ENCODE measurements around the gene CFAP77. TPM values are rescaled to one million over a fixed set of nuclear protein-coding genes. Genes with fewer than 3 reads are reported as not detected.
A peak's percentile ranks its signal among the peaks of the same experiment; 100 is the strongest.

CFAP77 gene
- total RNA-seq, 4 donors from 2014 or later = 0.66 TPM; not detected in 3

GRCh38 chr9:132411091-132411508 lies 1.1 kb downstream of the CFAP77 start:
- H3K27ac ChIP-seq = no peak overlapping the region
- WGBS, 2 donors = 1% methylated on average over 18 to 20 of the region's 20 CpGs
- peak overlapping the region in 2 of 4 donors; percentile 54 for H3K4me3 ChIP-seq
- peaks cover 0 to 30% (median 16%) of the 10 kb centered on the region in 4 donors for H3K4me1 ChIP-seq
- peaks cover 0 to 72% of the 10 kb centered on the region in 2 donors for H3K27me3 ChIP-seq
- no peak for DNase-seq (ENCODE audit: low spot score in 2 of 2)
- H3K36me3 ChIP-seq = no peaks in the 10 kb centered on the region
- H3K9me3 ChIP-seq = no peaks in the 10 kb centered on the region
- TF ChIP-seq EP300 (IDR thresholded peaks at IDR 0.05) (no peak), CTCF (IDR thresholded peaks at IDR 0.05) (peak; percentile 40 to 62 (median 50))

GRCh38 chr9:132412089-132412488 lies 2.1 kb downstream of the CFAP77 start:
- 7 to 10% methylated on average over 7 to 8 of the region's 8 CpGs for WGBS, 2 donors
- no peak for DNase-seq (ENCODE audit: low spot score in 2 of 2)

GRCh38 chr9:132413926-132414325 lies 3.9 kb downstream of the CFAP77 start:
- peaks cover 0 to 96% of the 10 kb centered on the region in 2 donors for H3K27me3 ChIP-seq
- no peak overlapping the region for H3K27ac ChIP-seq
- H3K36me3 ChIP-seq = no peaks in the 10 kb centered on the region
- 55 to 60% methylated on average over 5 of the region's 5 CpGs for WGBS, 2 donors
- H3K9me3 ChIP-seq = no peaks in the 10 kb centered on the region
- TF ChIP-seq CTCF (IDR thresholded peaks at IDR 0.05) (no peak), POLR2A (IDR thresholded peaks at IDR 0.05) (no peak), EP300 (IDR thresholded peaks at IDR 0.05) (no peak)
- DNase-seq (ENCODE audit: low spot score in 2 of 2) = no peak
- peaks cover 0 to 22% (median 15%) of the 10 kb centered on the region in 4 donors for H3K4me1 ChIP-seq
- H3K4me3 ChIP-seq = no peak overlapping the region

More at GRCh38 chr9:132412089-132412488, 2.1 kb downstream of the CFAP77 start:
- Histone ChIP-seq H3K9me3 (no peaks in the 10 kb centered on the region), H3K36me3 (no peaks in the 10 kb centered on the region), H3K4me1 (peaks cover 0 to 26% (median 16%) of the 10 kb centered on the region in 4 donors), H3K27ac (no peak overlapping the region), H3K4me3 (no peak overlapping the region), H3K27me3 (peaks cover 0 to 79% of the 10 kb centered on the region in 2 donors)
- TF ChIP-seq EP300 (IDR thresholded peaks at IDR 0.05) (no peak), CTCF (IDR thresholded peaks at IDR 0.05) (peak in 3 of 5 experiments; percentile 13 to 25 (median 20))

- 30 to 42% methylated on average over 7 of the region's 7 CpGs for WGBS, 2 donors
Measured at GRCh38 chr9:132414731-132415130, 4.7 kb downstream of the CFAP77 start.

GRCh38 chr9:132415181-132415580 lies 5.2 kb downstream of the CFAP77 start:
- Histone ChIP-seq H3K9me3 (no peaks in the 10 kb centered on the region), H3K4me3 (no peak overlapping the region), H3K27me3 (peaks cover 0 to 96% of the 10 kb centered on the region in 2 donors), H3K4me1 (peaks cover 0 to 13% (median 9%) of the 10 kb centered on the region in 4 donors), H3K27ac (no peak overlapping the region), H3K36me3 (no peaks in the 10 kb centered on the region)
- no peak for DNase-seq (ENCODE audit: low spot score in 2 of 2)
- no peak for TF ChIP-seq CTCF (IDR thresholded peaks at IDR 0.05)
- TF ChIP-seq EP300 (IDR thresholded peaks at IDR 0.05) = no peak
- TF ChIP-seq POLR2A (IDR thresholded peaks at IDR 0.05) = no peak
- WGBS, 2 donors = 19 to 23% methylated on average over 12 of the region's 12 CpGs

More at GRCh38 chr9:132414731-132415130, 4.7 kb downstream of the CFAP77 start:
- Histone ChIP-seq H3K27ac (no peak overlapping the region), H3K36me3 (no peaks in the 10 kb centered on the region), H3K9me3 (no peaks in the 10 kb centered on the region), H3K4me1 (peaks cover 0 to 18% (median 13%) of the 10 kb centered on the region in 4 donors), H3K4me3 (no peak overlapping the region), H3K27me3 (peaks cover 0 to 96% of the 10 kb centered on the region in 2 donors)
- no peak for TF ChIP-seq CTCF (IDR thresholded peaks at IDR 0.05)
- no peak for TF ChIP-seq POLR2A (IDR thresholded peaks at IDR 0.05)
- TF ChIP-seq EP300 (IDR thresholded peaks at IDR 0.05) = no peak
- DNase-seq (ENCODE audit: low spot score in 2 of 2) = no peak
